Stimulated activated CD8-positive, alpha-beta memory T cell treated with anti-CD3 and anti-CD28 coated beads, Interleukin-12 subunit alpha, Interleukin-12 subunit beta, amount 100 ng/mL, for 24 hours (primary cell): Measurements from ENCODE around the gene IFIT1B.
"Not testable (repeated sequence)": the region's sequence is repeated elsewhere in the genome, so short reads cannot be mapped to it uniquely, and the experiment has no call there.

Source experiments
- DNase-seq: peaks from one replicate; pipeline ENCODE4 v3.0.0-alpha.2; 2020; ENCODE audit errors: extremely low read depth

The IFIT1B gene

GRCh38 chr10:89382757-89383156, 4.9 kb downstream of the IFIT1B start:
- no peak for DNase-seq

- no peak for DNase-seq
These were observed 6.9 kb downstream of the IFIT1B start for GRCh38 chr10:89384474-89385340.

GRCh38 chr10:89388806-89389205, 10.9 kb downstream of the IFIT1B start:
- DNase-seq, result no peak

- no peak for DNase-seq
These were observed 11.4 kb downstream of the IFIT1B start for GRCh38 chr10:89389254-89389653.

GRCh38 chr10:89390476-89391225, 12.8 kb downstream of the IFIT1B start:
- no peak for DNase-seq

- not testable (repeated sequence) for DNase-seq
These were observed 13.3 kb downstream of the IFIT1B start for GRCh38 chr10:89391226-89391576.

- no peak for DNase-seq
These were observed 14.3 kb downstream of the IFIT1B start, which contains the start of gene IFIT1 for GRCh38 chr10:89391907-89392756. Gene IFIT1, plus strand, starts transcription at chr10:89392623. Its CDS starts 90 bp downstream, at chr10:89392713.

- no peak for DNase-seq
These were observed 15.1 kb downstream of the IFIT1B start for GRCh38 chr10:89392974-89393373.

- no peak for DNase-seq
These were observed 16.0 kb downstream of the IFIT1B start for GRCh38 chr10:89393898-89394297.

GRCh38 chr10:89395141-89395540, 17.3 kb downstream of the IFIT1B start:
- no peak for DNase-seq

- no peak for DNase-seq
These were observed 20.3 kb downstream of the IFIT1B start for GRCh38 chr10:89398003-89398749.

GRCh38 chr10:89399956-89400355, 22.1 kb downstream of the IFIT1B start:
- no peak for DNase-seq

GRCh38 chr10:89403043-89403442, 25.2 kb downstream of the IFIT1B start:
- DNase-seq, result no peak

GRCh38 chr10:89404104-89405047, 26.5 kb downstream of the IFIT1B start:
- DNase-seq, result no peak

GRCh38 chr10:89406178-89406577, 28.3 kb downstream of the IFIT1B start:
- not testable (repeated sequence) for DNase-seq

GRCh38 chr10:89407792-89408191, 29.9 kb downstream of the IFIT1B start:
- not testable (repeated sequence) for DNase-seq

GRCh38 chr10:89409282-89409681, 31.4 kb downstream of the IFIT1B start:
- not testable (repeated sequence) for DNase-seq

- not testable (repeated sequence) for DNase-seq
These were observed 32.7 kb downstream of the IFIT1B start for GRCh38 chr10:89410551-89410950.

GRCh38 chr10:89411135-89411534, 33.3 kb downstream of the IFIT1B start:
- DNase-seq, result not testable (repeated sequence)

GRCh38 chr10:89412276-89412675, 34.4 kb downstream of the IFIT1B start:
- not testable (repeated sequence) for DNase-seq
